C4-2B (cell line): ENCODE data around the gene FKBP8.

ENCODE experiments used
- ZFX ChIP-seq: fragments of 450-650 bp; IDR thresholded peaks from 2 replicates; pipeline ENCODE4 v1.6.1; 2017
- TF ChIP-seq, protein P1 (sequence below): fragments of 450-650 bp; conservative IDR thresholded peaks from 2 replicates; pipeline ENCODE4 v1.5.1; 2017; ENCODE audit warnings: mild to moderate bottlenecking

GRCh38 chr19:18536475-18536874, 6.9 kb downstream of the FKBP8 start:
- TF ChIP-seq, protein P1, sequence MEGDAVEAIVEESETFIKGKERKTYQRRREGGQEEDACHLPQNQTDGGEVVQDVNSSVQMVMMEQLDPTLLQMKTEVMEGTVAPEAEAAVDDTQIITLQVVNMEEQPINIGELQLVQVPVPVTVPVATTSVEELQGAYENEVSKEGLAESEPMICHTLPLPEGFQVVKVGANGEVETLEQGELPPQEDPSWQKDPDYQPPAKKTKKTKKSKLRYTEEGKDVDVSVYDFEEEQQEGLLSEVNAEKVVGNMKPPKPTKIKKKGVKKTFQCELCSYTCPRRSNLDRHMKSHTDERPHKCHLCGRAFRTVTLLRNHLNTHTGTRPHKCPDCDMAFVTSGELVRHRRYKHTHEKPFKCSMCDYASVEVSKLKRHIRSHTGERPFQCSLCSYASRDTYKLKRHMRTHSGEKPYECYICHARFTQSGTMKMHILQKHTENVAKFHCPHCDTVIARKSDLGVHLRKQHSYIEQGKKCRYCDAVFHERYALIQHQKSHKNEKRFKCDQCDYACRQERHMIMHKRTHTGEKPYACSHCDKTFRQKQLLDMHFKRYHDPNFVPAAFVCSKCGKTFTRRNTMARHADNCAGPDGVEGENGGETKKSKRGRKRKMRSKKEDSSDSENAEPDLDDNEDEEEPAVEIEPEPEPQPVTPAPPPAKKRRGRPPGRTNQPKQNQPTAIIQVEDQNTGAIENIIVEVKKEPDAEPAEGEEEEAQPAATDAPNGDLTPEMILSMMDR, result no peak
- TF ChIP-seq ZFX, result no peak
